UCSD-AML1 (cell line): ENCODE results near the gene H2AZ2.
"Not testable (repeated sequence)": the region's sequence is repeated elsewhere in the genome, so short reads cannot be mapped to it uniquely, and the experiment has no call there.

Experiments used
- DNase-seq: peaks from one replicate; lab custom pipeline; 2025; ENCODE audit not compliant: unreplicated experiment; lab: John Stamatoyannopoulos, UW

H2AZ2 gene

GRCh38 chr7:44871918-44872317 is 24.0 kb upstream of the H2AZ2 start:
- DNase-seq: not testable (repeated sequence)

GRCh38 chr7:44870780-44871179 is 22.9 kb upstream of the H2AZ2 start:
- not testable (repeated sequence) for DNase-seq

- DNase-seq: not testable (repeated sequence)
These were observed 22.4 kb upstream of the H2AZ2 start for GRCh38 chr7:44870336-44870735.

GRCh38 chr7:44867073-44867995 is 19.4 kb upstream of the H2AZ2 start:
- no peak for DNase-seq

GRCh38 chr7:44861949-44862348 is 14.1 kb upstream of the H2AZ2 start:
- DNase-seq: not testable (repeated sequence)

- no peak for DNase-seq
These were observed 10.3 kb upstream of the H2AZ2 start for GRCh38 chr7:44858161-44858560.

GRCh38 chr7:44854644-44855364 is 6.9 kb upstream of the H2AZ2 start:
- no peak for DNase-seq

- no peak for DNase-seq
These were observed 5.5 kb upstream of the H2AZ2 start for GRCh38 chr7:44853391-44853790.

- no peak for DNase-seq
These were observed 4.7 kb upstream of the H2AZ2 start for GRCh38 chr7:44852590-44852989.

GRCh38 chr7:44849885-44850544 is 2.1 kb upstream of the H2AZ2 start:
- DNase-seq: no peak

- DNase-seq: no peak
These were observed 1.5 kb upstream of the H2AZ2 start for GRCh38 chr7:44849259-44849884.

- peak; percentile 81 for DNase-seq
These were observed 373 bp downstream of the H2AZ2 start for GRCh38 chr7:44847509-44847919.

- DNase-seq: no peak
These were observed 925 bp downstream of the H2AZ2 start for GRCh38 chr7:44846816-44847508.

- not testable (repeated sequence) for DNase-seq
These were observed 1.5 kb downstream of the H2AZ2 start for GRCh38 chr7:44846390-44846789.

- DNase-seq: no peak
These were observed 2.4 kb downstream of the H2AZ2 start for GRCh38 chr7:44845451-44845850.

GRCh38 chr7:44843440-44843839 is 4.4 kb downstream of the H2AZ2 start:
- DNase-seq: not testable (repeated sequence)

- DNase-seq: not testable (repeated sequence)
These were observed 5.2 kb downstream of the H2AZ2 start for GRCh38 chr7:44842675-44843074.

GRCh38 chr7:44838751-44839150 is 9.1 kb downstream of the H2AZ2 start:
- DNase-seq: no peak

GRCh38 chr7:44827567-44827966 is 20.3 kb downstream of the H2AZ2 start:
- no peak for DNase-seq

GRCh38 chr7:44824894-44825526 is 22.9 kb downstream of the H2AZ2 start:
- no peak for DNase-seq
